CD4-positive, CD25-positive, alpha-beta regulatory T cell (primary cell): Measurements from ENCODE around the gene SEPTIN12. TPM values are rescaled to one million over a fixed set of nuclear protein-coding genes. Genes with fewer than 3 reads are reported as not detected.

ENCODE experiments used
- ATAC-seq, 2 donors: fragments of 150-1000 bp; cut with Tn5 transposase; one replicate each; pipeline ENCODE4 v1.10.0; 2021; ENCODE audit warnings: low read depth in 2 of 2, moderate number of reproducible peaks in 2 of 2, moderate library complexity in 1 of 2
- DNase-seq, 3 donors: peaks; one replicate each; pipeline versions ENCODE4 v3.0.0 to v3.0.0-alpha.2; 2012 to 2022; ENCODE audit warnings: mixed read lengths in 1 of 3
- H3K27ac ChIP-seq: one replicate; pipeline ENCODE4 v1.7.0; 2013; ENCODE audit warnings: mild to moderate bottlenecking, low read length; ENCODE audit not compliant: insufficient read depth, poor library complexity, severe bottlenecking
- H3K27me3 ChIP-seq: one replicate; pipeline ENCODE4 v1.7.0; 2013; ENCODE audit warnings: low read length; ENCODE audit not compliant: control insufficient read depth, insufficient read depth
- H3K36me3 ChIP-seq: one replicate; pipeline ENCODE4 v1.7.0; 2013; ENCODE audit warnings: mild to moderate bottlenecking, low read length, moderate library complexity; ENCODE audit not compliant: control insufficient read depth, insufficient read depth
- H3K4me1 ChIP-seq: 2 replicates; pipeline ENCODE4 v1.7.0; 2013; ENCODE audit warnings: mild to moderate bottlenecking, low read length; ENCODE audit not compliant: insufficient read depth, control insufficient read depth, poor library complexity, severe bottlenecking
- H3K4me3 ChIP-seq: one replicate; pipeline ENCODE4 v1.7.0; 2013; ENCODE audit warnings: low read depth, mild to moderate bottlenecking, low read length, moderate library complexity
- H3K9me3 ChIP-seq, 2 experiments: 1 replicate in 1 of 2; 2 replicates in 1 of 2; pipeline ENCODE4 v1.7.0; 2013; ENCODE audit warnings: low read length in 2 of 2, mild to moderate bottlenecking in 1 of 2, moderate library complexity in 1 of 2; ENCODE audit not compliant: control insufficient read depth in 2 of 2
- H3K27ac Mint-ChIP-seq, 3 donors: one replicate each; pipeline ENCODE4 v1.8.0; 2020 to 2022; ENCODE audit warnings: mild to moderate bottlenecking in 3 of 3, mixed read lengths in 3 of 3, moderate library complexity in 2 of 3
- H3K27me3 Mint-ChIP-seq: one replicate; pipeline ENCODE4 v1.8.0; 2022; ENCODE audit warnings: mild to moderate bottlenecking, mixed read lengths
- H3K36me3 Mint-ChIP-seq: one replicate; pipeline ENCODE4 v1.8.0; 2020; ENCODE audit warnings: mixed read lengths
- H3K4me1 Mint-ChIP-seq, 4 donors: one replicate each; pipeline ENCODE4 v1.8.0; 2020 to 2022; ENCODE audit warnings: mixed read lengths in 4 of 4, mild to moderate bottlenecking in 1 of 4
- H3K4me3 Mint-ChIP-seq, 4 donors: one replicate each; pipeline ENCODE4 v1.8.0; 2020 to 2022; ENCODE audit warnings: mild to moderate bottlenecking in 4 of 4, mixed read lengths in 4 of 4, moderate library complexity in 3 of 4
- H3K9me3 Mint-ChIP-seq, 7 donors: one replicate each; pipeline ENCODE4 v1.8.0; 2020 to 2022; ENCODE audit warnings: mixed read lengths in 7 of 7, mild to moderate bottlenecking in 3 of 7, moderate library complexity in 2 of 7
- polyA plus RNA-seq, 4 donors: library from polyadenylated mRNA; unstranded; fragments of 300-500 nt; fragmentation: Illumina TruSeq; gene quantifications; one replicate each; pipeline ENCODE4 v1.2.3, GENCODE V29; 2021
- total RNA-seq: library from RNA; stranded (reverse); gene quantifications from one replicate; pipeline ENCODE4 v1.2.3, GENCODE V29; 2022

Gene SEPTIN12
- total and polyA plus RNA-seq, 5 donors from 2014 or later, result 0.27 TPM; not detected in 4

DNA sequence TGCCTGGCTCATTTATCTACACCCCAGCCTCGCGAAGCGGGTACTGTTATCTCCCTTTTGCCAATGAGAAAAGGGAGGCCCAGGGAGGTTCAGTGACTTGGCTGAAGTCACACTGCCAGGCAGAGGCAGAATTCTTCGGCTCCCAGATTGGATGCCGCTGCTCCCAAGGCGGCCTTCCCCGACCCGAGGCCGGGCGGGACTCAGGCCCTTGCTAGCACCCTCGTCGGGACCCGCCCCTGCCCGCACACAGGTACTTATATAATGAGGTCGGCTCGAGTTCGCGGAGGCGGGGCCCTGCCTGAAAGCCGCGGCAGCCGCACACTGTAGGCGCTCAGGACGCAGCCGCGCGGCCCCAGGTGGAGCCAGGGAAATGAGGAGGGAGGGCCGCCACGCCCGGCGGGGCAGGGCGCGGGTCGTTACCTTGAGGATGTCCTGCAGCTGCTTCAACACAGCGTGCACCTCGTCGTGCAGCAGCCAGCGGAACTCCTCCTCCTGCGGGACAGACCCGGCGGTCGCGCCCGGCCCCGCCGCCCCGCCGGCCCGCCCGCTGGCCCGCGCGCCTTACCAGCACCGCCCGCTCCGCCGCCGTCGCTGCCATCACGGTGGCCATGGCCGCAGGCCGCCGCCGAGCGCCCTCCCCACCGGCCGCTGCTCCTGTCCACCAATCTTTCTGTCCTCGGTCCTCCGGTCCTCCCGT is 14.0 kb upstream of the SEPTIN12 start, which contains the start of gene ROGDI:
Gene ROGDI, minus strand, starts transcription at position 672 of the 697 bp plus-strand sequence. Its CDS starts 62 bp downstream, at position 610.
- Mint-ChIP-seq H3K36me3 (no peaks in the 10 kb centered on the region), H3K27ac (peak within 1 kb of the TSS; percentile 85 to 93 (median 86)), H3K4me3 (peak within 1 kb of the TSS; percentile 88 to 96 (median 92)), H3K4me1 (peaks cover 0 to 26% (median 6%) of the 10 kb centered on the region in 4 donors), H3K9me3 (no peaks in the 10 kb centered on the region), H3K27me3 (no peaks in the 10 kb centered on the region)
- H3K27ac ChIP-seq, result peak within 1 kb of the TSS; percentile 90
- DNase-seq (peak; percentile 84 to 95 (median 88)), ATAC-seq (peak; percentile 70 to 77)
- H3K4me3 ChIP-seq, result peak within 1 kb of the TSS; percentile 64
- H3K4me1 ChIP-seq, result peaks cover 21% of the 10 kb centered on the region
- no peaks in the 10 kb centered on the region for H3K9me3 ChIP-seq
- H3K36me3 ChIP-seq, result peaks cover 14% of the 10 kb centered on the region
- no peaks in the 10 kb centered on the region for H3K27me3 ChIP-seq

GRCh38 chr16:4801051-4801961 is 13.2 kb upstream of the SEPTIN12 start:
- Mint-ChIP-seq H3K27me3 (no peaks in the 10 kb centered on the region), H3K4me3 (peak overlapping the region; percentile 88 to 96 (median 90)), H3K4me1 (peaks cover 0 to 26% (median 6%) of the 10 kb centered on the region in 4 donors), H3K9me3 (no peaks in the 10 kb centered on the region), H3K27ac (peak overlapping the region; percentile 85 to 93 (median 86)), H3K36me3 (no peaks in the 10 kb centered on the region)
- DNase-seq (no peak), ATAC-seq (no peak)
- H3K27ac ChIP-seq, result peak overlapping the region; percentile 90
- H3K36me3 ChIP-seq, result peaks cover 9% of the 10 kb centered on the region
- no peaks in the 10 kb centered on the region for H3K9me3 ChIP-seq
- peaks cover 21% of the 10 kb centered on the region for H3K4me1 ChIP-seq
- no peaks in the 10 kb centered on the region for H3K27me3 ChIP-seq
- peak overlapping the region; percentile 64 for H3K4me3 ChIP-seq

GRCh38 chr16:4800290-4801041 is 12.3 kb upstream of the SEPTIN12 start:
- no peaks in the 10 kb centered on the region for H3K27me3 Mint-ChIP-seq
- H3K9me3 ChIP-seq, result no peaks in the 10 kb centered on the region
- H3K4me1 Mint-ChIP-seq, result peaks cover 0 to 26% (median 6%) of the 10 kb centered on the region in 4 donors
- no peaks in the 10 kb centered on the region for H3K9me3 Mint-ChIP-seq
- peaks cover 6% of the 10 kb centered on the region for H3K36me3 ChIP-seq
- H3K4me1 ChIP-seq, result peaks cover 21% of the 10 kb centered on the region
- H3K4me3 Mint-ChIP-seq, result peak overlapping the region in 3 of 4 donors; percentile 30 to 69 (median 69)
- ATAC-seq (no peak), DNase-seq (peak in 1 of 3 donors; percentile 14)
- H3K36me3 Mint-ChIP-seq, result no peaks in the 10 kb centered on the region
- peak overlapping the region; percentile 79 to 86 (median 86) for H3K27ac Mint-ChIP-seq
- no peak overlapping the region for H3K27ac ChIP-seq
- no peaks in the 10 kb centered on the region for H3K27me3 ChIP-seq
- H3K4me3 ChIP-seq, result no peak overlapping the region

GRCh38 chr16:4799171-4799855 is 11.2 kb upstream of the SEPTIN12 start:
- no peaks in the 10 kb centered on the region for H3K9me3 Mint-ChIP-seq
- ATAC-seq (no peak), DNase-seq (no peak)
- peak overlapping the region in 1 of 3 donors; percentile 84 for H3K27ac Mint-ChIP-seq
- peaks cover 3% of the 10 kb centered on the region for H3K36me3 ChIP-seq
- no peaks in the 10 kb centered on the region for H3K9me3 ChIP-seq
- no peaks in the 10 kb centered on the region for H3K27me3 Mint-ChIP-seq
- H3K4me1 ChIP-seq, result peaks cover 21% of the 10 kb centered on the region
- peak overlapping the region in 3 of 4 donors; percentile 12 to 21 (median 15) for H3K4me3 Mint-ChIP-seq
- no peaks in the 10 kb centered on the region for H3K36me3 Mint-ChIP-seq
- H3K4me1 Mint-ChIP-seq, result peaks cover 0 to 26% (median 6%) of the 10 kb centered on the region in 4 donors
- no peak overlapping the region for H3K4me3 ChIP-seq
- no peak overlapping the region for H3K27ac ChIP-seq
- H3K27me3 ChIP-seq, result no peaks in the 10 kb centered on the region

GRCh38 chr16:4798456-4798855 is 10.3 kb upstream of the SEPTIN12 start:
- ATAC-seq, result no peak
- Histone ChIP-seq H3K36me3 (no peaks in the 10 kb centered on the region), H3K27ac (no peak overlapping the region), H3K4me1 (peaks cover 21% of the 10 kb centered on the region), H3K9me3 (no peaks in the 10 kb centered on the region), H3K4me3 (no peak overlapping the region), H3K27me3 (no peaks in the 10 kb centered on the region)
- H3K4me3 Mint-ChIP-seq, result no peak overlapping the region
- no peak overlapping the region for H3K27ac Mint-ChIP-seq
- H3K27me3 Mint-ChIP-seq, result no peaks in the 10 kb centered on the region
- H3K9me3 Mint-ChIP-seq, result no peaks in the 10 kb centered on the region
- DNase-seq, result no peak
- no peaks in the 10 kb centered on the region for H3K36me3 Mint-ChIP-seq
- peaks cover 0 to 20% (median 5%) of the 10 kb centered on the region in 4 donors for H3K4me1 Mint-ChIP-seq

GRCh38 chr16:4797805-4798252 is 9.7 kb upstream of the SEPTIN12 start:
- no peak for ATAC-seq
- peaks cover 0 to 15% (median 2%) of the 10 kb centered on the region in 4 donors for H3K4me1 Mint-ChIP-seq
- H3K27ac Mint-ChIP-seq, result no peak overlapping the region
- no peaks in the 10 kb centered on the region for H3K36me3 Mint-ChIP-seq
- no peaks in the 10 kb centered on the region for H3K27me3 Mint-ChIP-seq
- H3K36me3 ChIP-seq, result no peaks in the 10 kb centered on the region
- H3K27ac ChIP-seq, result no peak overlapping the region
- no peaks in the 10 kb centered on the region for H3K9me3 Mint-ChIP-seq
- no peak overlapping the region for H3K4me3 Mint-ChIP-seq
- peaks cover 15% of the 10 kb centered on the region for H3K4me1 ChIP-seq
- no peaks in the 10 kb centered on the region for H3K27me3 ChIP-seq
- no peaks in the 10 kb centered on the region for H3K9me3 ChIP-seq
- no peak overlapping the region for H3K4me3 ChIP-seq
- DNase-seq, result no peak
